Thoracic aorta (tissue), 2 donors: ENCODE results near the gene FBN3. TPM values are rescaled to one million over a fixed set of nuclear protein-coding genes. Genes with fewer than 3 reads are reported as not detected.
"Not testable (repeated sequence)": the region's sequence is repeated elsewhere in the genome, so short reads cannot be mapped to it uniquely, and the experiment has no call there.

ENCODE experiments used
- ATAC-seq: fragments of 150-250 bp; one replicate; pipeline ENCODE4 v1.8.0; 2017; ENCODE audit warnings: low read depth; ENCODE audit not compliant: insufficient number of reproducible peaks, low FRiP score
- DNase-seq: peaks from one replicate; pipeline ENCODE4 v3.0.0-alpha.2; 2020; ENCODE audit warnings: low spot score
- H3K27ac ChIP-seq, 2 donors: fragments of 200-600 bp; sonication (generic); 1 replicate in 1 of 2; 2 replicates in 1 of 2; pipeline ENCODE4 v1.5.1; 2016; ENCODE audit warnings: mild to moderate bottlenecking in 2 of 2, moderate library complexity in 2 of 2
- H3K27me3 ChIP-seq: fragments of 200-600 bp; sonication (generic); replicated peaks from 2 replicates; pipeline ENCODE4 v1.6.0; 2016; ENCODE audit warnings: mild to moderate bottlenecking; ENCODE audit not compliant: insufficient read depth
- H3K36me3 ChIP-seq: fragments of 200-600 bp; sonication (generic); one replicate; pipeline ENCODE4 v1.5.1; 2016
- H3K4me1 ChIP-seq, 2 donors: fragments of 200-600 bp; sonication (generic); 1 replicate in 1 of 2; 2 replicates in 1 of 2; pipeline versions ENCODE4 v1.5.1 to v1.6.0; 2016; ENCODE audit warnings: low read depth in 2 of 2, mild to moderate bottlenecking in 1 of 2; ENCODE audit not compliant: control insufficient read depth in 1 of 2
- H3K4me3 ChIP-seq: fragments of 200-600 bp; sonication (generic); 2 replicates; pipeline ENCODE4 v1.5.1; 2016; ENCODE audit warnings: mild to moderate bottlenecking
- H3K9me3 ChIP-seq: fragments of 200-600 bp; sonication (generic); 2 replicates; pipeline ENCODE4 v1.5.1; 2016
- total RNA-seq, 2 donors: library from RNA; depleted of rRNA; stranded (reverse); fragments of >200 nt; gene quantifications; one replicate each; pipeline versions ENCODE4 v1.1.0 to v1.2.3, GENCODE V29; 2016
- TF ChIP-seq, protein P1 (sequence below): fragments of 200-600 bp; sonication (generic); IDR thresholded peaks from one replicate; pipeline ENCODE4 v1.5.1; 2019; ENCODE audit warnings: antibody characterized with exemption

The FBN3 gene
- total RNA-seq, 2 donors from 2014 or later: not detected

DNA sequence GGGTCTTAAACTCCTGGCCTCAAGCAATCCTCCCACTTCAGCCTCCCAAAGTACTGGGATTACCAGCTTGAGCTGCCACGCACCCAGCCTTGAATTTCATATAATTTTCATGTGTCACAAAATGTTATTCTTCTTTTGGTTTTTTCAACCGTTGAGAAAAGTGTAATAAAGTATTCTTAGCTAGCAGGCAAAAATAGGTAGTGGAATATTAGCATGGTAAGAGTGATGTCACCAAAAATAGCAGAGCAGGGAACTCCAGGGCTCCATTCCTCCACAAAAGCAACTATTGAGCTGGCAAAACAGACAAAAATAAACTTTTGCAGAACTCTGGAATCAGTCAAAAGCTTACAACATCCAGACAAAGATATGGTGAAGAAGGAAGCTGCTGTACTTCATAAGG lies 43.9 kb downstream of the FBN3 start:
- TF ChIP-seq, protein P1, sequence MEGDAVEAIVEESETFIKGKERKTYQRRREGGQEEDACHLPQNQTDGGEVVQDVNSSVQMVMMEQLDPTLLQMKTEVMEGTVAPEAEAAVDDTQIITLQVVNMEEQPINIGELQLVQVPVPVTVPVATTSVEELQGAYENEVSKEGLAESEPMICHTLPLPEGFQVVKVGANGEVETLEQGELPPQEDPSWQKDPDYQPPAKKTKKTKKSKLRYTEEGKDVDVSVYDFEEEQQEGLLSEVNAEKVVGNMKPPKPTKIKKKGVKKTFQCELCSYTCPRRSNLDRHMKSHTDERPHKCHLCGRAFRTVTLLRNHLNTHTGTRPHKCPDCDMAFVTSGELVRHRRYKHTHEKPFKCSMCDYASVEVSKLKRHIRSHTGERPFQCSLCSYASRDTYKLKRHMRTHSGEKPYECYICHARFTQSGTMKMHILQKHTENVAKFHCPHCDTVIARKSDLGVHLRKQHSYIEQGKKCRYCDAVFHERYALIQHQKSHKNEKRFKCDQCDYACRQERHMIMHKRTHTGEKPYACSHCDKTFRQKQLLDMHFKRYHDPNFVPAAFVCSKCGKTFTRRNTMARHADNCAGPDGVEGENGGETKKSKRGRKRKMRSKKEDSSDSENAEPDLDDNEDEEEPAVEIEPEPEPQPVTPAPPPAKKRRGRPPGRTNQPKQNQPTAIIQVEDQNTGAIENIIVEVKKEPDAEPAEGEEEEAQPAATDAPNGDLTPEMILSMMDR: no peak
- Histone ChIP-seq H3K27ac (no peak overlapping the region), H3K4me3 (no peak overlapping the region), H3K36me3 (no peaks in the 10 kb centered on the region), H3K4me1 (no peaks in the 10 kb centered on the region), H3K27me3 (no peaks in the 10 kb centered on the region), H3K9me3 (no peaks in the 10 kb centered on the region)
- ATAC-seq: no peak
- DNase-seq: no peak

DNA sequence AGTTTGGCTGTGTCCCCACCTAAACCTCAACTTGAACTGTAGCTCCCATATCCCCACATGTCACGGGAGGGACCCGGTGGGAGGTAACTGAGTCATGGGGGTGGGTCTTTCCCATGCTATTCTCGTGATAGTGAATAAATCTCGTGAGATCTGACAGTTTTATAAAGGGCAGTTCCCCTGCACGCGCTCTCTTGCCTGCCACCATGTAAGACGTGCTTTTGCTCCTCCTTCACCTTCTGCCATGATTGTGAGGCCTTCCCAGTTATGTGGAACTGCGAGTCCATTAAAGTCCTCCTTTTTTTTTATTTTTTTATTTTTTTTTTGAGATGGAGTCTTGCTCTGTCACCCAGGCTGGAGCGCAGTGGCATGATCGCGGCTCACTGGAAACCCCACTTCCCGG lies 47.5 kb downstream of the FBN3 start:
- ATAC-seq, DNase-seq, H3K4me1 ChIP-seq, H3K27ac ChIP-seq, H3K9me3 ChIP-seq, H3K36me3 ChIP-seq, H3K4me3 ChIP-seq, H3K27me3 ChIP-seq: not testable (repeated sequence)

DNA sequence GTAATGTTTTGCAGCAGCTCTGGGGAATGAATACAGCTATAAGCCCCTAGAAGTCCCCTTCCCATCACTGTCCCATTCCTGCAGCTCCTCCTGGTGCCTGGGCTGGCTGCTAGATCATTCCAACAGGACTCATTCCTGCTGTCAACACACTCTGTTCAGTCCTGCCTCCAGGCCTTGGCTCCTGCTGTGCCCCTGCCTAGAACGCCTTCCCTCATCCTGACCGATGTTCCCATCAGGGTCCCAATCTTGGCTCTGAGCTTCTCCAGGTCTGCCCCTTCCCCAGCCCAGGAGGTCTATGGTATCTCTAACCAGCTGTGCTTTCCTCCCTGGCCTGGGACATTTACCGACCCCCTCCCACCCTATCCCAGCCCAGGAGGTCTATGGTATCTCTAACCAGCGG lies 48.1 kb downstream of the FBN3 start:
- ATAC-seq (no peak), DNase-seq (no peak)
- Histone ChIP-seq H3K9me3 (peaks cover 10% of the 10 kb centered on the region), H3K27ac (no peak overlapping the region), H3K27me3 (no peaks in the 10 kb centered on the region), H3K36me3 (no peaks in the 10 kb centered on the region), H3K4me3 (no peak overlapping the region), H3K4me1 (no peaks in the 10 kb centered on the region)
- TF ChIP-seq, protein P1: no peak

DNA sequence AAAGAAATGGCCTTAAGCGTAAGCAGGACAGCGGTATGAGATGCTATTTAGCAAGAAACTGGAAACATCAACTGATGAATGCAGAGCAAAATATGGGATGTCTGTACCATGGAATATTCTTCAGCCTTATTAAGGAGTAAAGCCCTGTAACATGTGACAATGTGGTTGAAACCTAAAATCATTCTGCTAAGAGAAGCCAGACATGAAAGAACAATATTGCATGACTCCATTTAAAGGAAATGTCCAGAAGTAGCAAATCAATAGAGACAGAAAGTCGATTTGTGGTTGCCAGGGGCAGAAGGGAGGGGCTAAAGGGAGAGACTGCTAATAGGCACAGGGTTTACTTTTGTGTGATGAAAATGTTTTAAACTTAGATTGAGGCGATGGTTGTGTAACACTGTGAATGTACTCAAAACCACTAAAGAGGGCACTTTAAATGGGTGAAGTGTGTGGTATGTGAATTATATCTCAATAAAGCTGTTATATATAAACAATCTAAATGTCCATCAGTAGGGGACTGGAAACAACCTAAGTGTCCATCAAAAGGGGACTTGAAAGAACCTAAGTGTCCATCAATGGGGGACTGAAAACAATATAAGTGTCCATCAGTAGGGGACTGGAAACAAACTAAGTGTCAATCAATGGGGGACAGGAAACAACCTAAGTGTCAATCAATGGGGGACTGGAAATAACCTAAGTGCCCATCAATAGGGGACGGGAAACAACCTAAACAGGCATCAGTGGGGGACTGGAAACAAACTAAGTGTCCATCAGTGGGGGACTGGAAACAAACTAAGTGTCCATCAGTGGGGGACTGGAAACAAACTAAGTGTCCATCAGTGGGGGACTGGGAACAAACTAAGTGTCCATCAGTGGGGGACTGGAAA lies 51.5 kb downstream of the FBN3 start:
- TF ChIP-seq, protein P1: no peak
- no peak overlapping the region for H3K27ac ChIP-seq
- ATAC-seq: no peak
- H3K4me1 ChIP-seq: no peaks in the 10 kb centered on the region
- peaks cover 32% of the 10 kb centered on the region for H3K9me3 ChIP-seq
- no peak overlapping the region for H3K4me3 ChIP-seq
- no peak for DNase-seq
- no peaks in the 10 kb centered on the region for H3K36me3 ChIP-seq
- no peaks in the 10 kb centered on the region for H3K27me3 ChIP-seq

DNA sequence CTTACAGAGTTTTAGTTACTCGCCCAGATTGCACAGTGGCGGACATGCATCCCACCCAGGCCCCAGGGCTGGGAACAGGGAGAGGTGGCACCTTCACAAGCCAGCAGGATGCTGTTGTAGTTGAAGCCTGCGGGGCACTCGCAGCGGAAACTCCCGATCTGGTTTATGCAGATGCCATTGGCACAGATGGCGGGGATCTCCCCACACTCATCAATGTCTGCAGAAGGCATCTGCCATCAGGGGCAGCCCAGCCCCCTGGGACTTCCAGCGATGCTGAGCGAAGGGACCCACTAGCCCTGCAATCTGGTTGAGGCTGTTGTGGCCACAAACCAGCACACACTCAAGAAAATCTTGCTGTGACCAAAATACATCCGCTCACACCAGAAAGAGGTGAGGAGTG lies 52.2 kb downstream of the FBN3 start:
- DNase-seq (no peak), ATAC-seq (no peak)
- H3K9me3 ChIP-seq: peaks cover 32% of the 10 kb centered on the region
- H3K27me3 ChIP-seq: no peaks in the 10 kb centered on the region
- H3K4me3 ChIP-seq: no peak overlapping the region
- no peak overlapping the region for H3K27ac ChIP-seq
- no peaks in the 10 kb centered on the region for H3K4me1 ChIP-seq
- TF ChIP-seq, protein P1: no peak
- no peaks in the 10 kb centered on the region for H3K36me3 ChIP-seq
